22Rv1 (cell line): ENCODE measurements around the gene SLC8A1.

Experiments used
- CTCF ChIP-seq: fragments of 450-650 bp; IDR thresholded peaks from 2 replicates; pipeline ENCODE4 v1.5.1; 2017; ENCODE audit warnings: mild to moderate bottlenecking
- ZFX ChIP-seq: fragments of 450-650 bp; IDR thresholded peaks from 2 replicates; pipeline ENCODE4 v1.6.1; 2017; ENCODE audit warnings: antibody characterized with exemption, borderline replicate concordance

GRCh38 chr2:40439473-40439872 is 12.4 kb downstream of the SLC8A1 start:
- TF ChIP-seq CTCF: no peak
- no peak for TF ChIP-seq ZFX
